ENCODE results near the gene MRM3.

MRM3 gene

GRCh38 chr17:781805-782731, at the start of gene MRM3, which contains the start of gene GLOD4:
TSS of gene MRM3 (plus strand) at chr17:782353. CDS start at chr17:782379, 26 bp downstream.
TSS of gene GLOD4 (minus strand) at chr17:782280. CDS start at chr17:782255, 25 bp downstream.
- TF ChIP-seq CTCF (IDR thresholded peaks at IDR 0.05; ENCODE audit: low read depth, low read length), result no peak
- peak; percentile 54 for DNase-seq (ENCODE audit: extremely low read depth, low read depth)

- no peak for DNase-seq (ENCODE audit: extremely low read depth, low read depth)
- TF ChIP-seq CTCF (IDR thresholded peaks at IDR 0.05; ENCODE audit: low read depth, low read length), result no peak
Measured at GRCh38 chr17:732902-733720, 49.0 kb upstream of the MRM3 start.

- DNase-seq (ENCODE audit: extremely low read depth, low read depth), result no peak
- no peak for TF ChIP-seq CTCF (IDR thresholded peaks at IDR 0.05; ENCODE audit: low read depth, low read length)
Measured at GRCh38 chr17:733743-734142, 48.4 kb upstream of the MRM3 start.

- no peak for DNase-seq (ENCODE audit: extremely low read depth, low read depth)
- no peak for TF ChIP-seq CTCF (IDR thresholded peaks at IDR 0.05; ENCODE audit: low read depth, low read length)
Measured at GRCh38 chr17:737561-738113, 44.5 kb upstream of the MRM3 start.

- no peak for TF ChIP-seq CTCF (IDR thresholded peaks at IDR 0.05; ENCODE audit: low read depth, low read length)
- DNase-seq (ENCODE audit: extremely low read depth, low read depth), result no peak
Measured at GRCh38 chr17:740240-741017, 41.7 kb upstream of the MRM3 start.

- DNase-seq (ENCODE audit: extremely low read depth, low read depth), result no peak
- TF ChIP-seq CTCF (IDR thresholded peaks at IDR 0.05; ENCODE audit: low read depth, low read length), result no peak
Measured at GRCh38 chr17:742147-742793, 39.9 kb upstream of the MRM3 start.

Data from AG09319 (cell line).